HepG2 (cell line): ENCODE results near the gene GPR107. TPM values are rescaled to one million over a fixed set of nuclear protein-coding genes. Genes with fewer than 3 reads are reported as not detected.

ENCODE experiments used
- ATAC-seq: fragments of 200-7000 bp; cut with Tn5 transposase; 3 replicates; pipeline ENCODE4 v1.9.1; 2020; ENCODE audit warnings: mild to moderate bottlenecking, moderate library complexity
- BruUV-seq: library from RNA; stranded (reverse); fragments of 400-500 nt; replicated peaks from 2 replicates; lab custom pipeline; 2021; lab: Mats Ljungman, UMichigan
- CTCF ChIA-PET: fragments of 300-600 bp; formaldehyde crosslinking; extraction: SDS; loops from one replicate; lab custom pipeline; 2021; ENCODE audit warnings: low total read pairs, inconsistent platforms, low intra/inter-chr PET ratio; lab: Yijun Ruan, JAX
- POLR2A ChIA-PET: fragments of 350-600 bp; sonication (Branson Sonifier 250); formaldehyde crosslinking; loops from one replicate; lab custom pipeline; 2020; ENCODE audit warnings: antibody characterized with exemption, inconsistent platforms; lab: Yijun Ruan, JAX
- DNase-seq: peaks from one replicate; pipeline ENCODE4 v3.0.0-alpha.2; 2015; ENCODE audit warnings: low spot score
- FAIRE-seq: peaks from 3 replicates; lab custom pipeline; 2011; peaks lifted over from hg19 to GRCh38; lab: Jason Lieb, UNC
- H2AFZ ChIP-seq: one replicate; pipeline ENCODE4 v1.6.1; 2011; ENCODE audit warnings: low read length, inconsistent platforms
- H3K27ac ChIP-seq: fragments of 300-600 bp; 3 replicates; pipeline ENCODE4 v1.8.0; 2011; ENCODE audit warnings: mixed run types, mild to moderate bottlenecking, mixed read lengths, low read length, inconsistent platforms; ENCODE audit not compliant: insufficient read depth; ENCODE audit errors: extremely low read length
- H3K27me3 ChIP-seq, 2 experiments: fragments of 200-600 bp in 1 of 2; 2 replicates in 1 of 2; 3 replicates in 1 of 2; pipeline versions ENCODE4 v1.6.0 to v1.8.0; 2011; ENCODE audit warnings: low read length in 2 of 2, mild to moderate bottlenecking in 2 of 2, moderate library complexity in 2 of 2, inconsistent platforms in 1 of 2; ENCODE audit not compliant: insufficient read depth in 2 of 2, control insufficient read depth in 1 of 2
- H3K36me3 ChIP-seq, 2 experiments: fragments of 200-600 bp in 1 of 2; replicated peaks in 1 of 2; 2 replicates in 1 of 2; 3 replicates in 1 of 2; pipeline versions ENCODE4 v1.5.1 to v1.8.0; 2011; ENCODE audit warnings: low read length in 2 of 2, inconsistent platforms in 1 of 2; ENCODE audit not compliant: insufficient read depth in 2 of 2, control insufficient read depth in 1 of 2
- H3K4me1 ChIP-seq: 2 replicates; pipeline ENCODE4 v1.5.1; 2012; ENCODE audit warnings: low read length, inconsistent platforms; ENCODE audit not compliant: insufficient read depth
- H3K4me2 ChIP-seq: 2 replicates; pipeline ENCODE4 v1.6.0; 2011; ENCODE audit warnings: low read depth, low read length, inconsistent platforms
- H3K4me3 ChIP-seq, 3 experiments: fragments of 200-600 bp in 1 of 3; sonication (generic), shearing (Covaris generic) in 1 of 3; replicated peaks in 1 of 3; 2 replicates each; pipeline ENCODE4 v1.5.1; 2011 to 2016; ENCODE audit warnings: low read length in 3 of 3, inconsistent platforms in 2 of 3, low read depth in 2 of 3, mild to moderate bottlenecking in 2 of 3, control low read depth in 1 of 3, mixed read lengths in 1 of 3; ENCODE audit not compliant: insufficient read depth in 1 of 3
- H3K79me2 ChIP-seq: one replicate; pipeline ENCODE4 v1.6.1; 2011; ENCODE audit warnings: low read length, inconsistent platforms; ENCODE audit not compliant: insufficient read depth
- H3K9ac ChIP-seq: 2 replicates; pipeline ENCODE4 v1.6.0; 2011; ENCODE audit warnings: mild to moderate bottlenecking, low read depth, low read length, inconsistent platforms; ENCODE audit not compliant: insufficient read depth
- H3K9me3 ChIP-seq: 2 replicates; pipeline ENCODE4 v1.5.1; 2012; ENCODE audit warnings: mild to moderate bottlenecking, low read length
- H4K20me1 ChIP-seq: 2 replicates; pipeline ENCODE4 v1.6.0; 2011; ENCODE audit warnings: inconsistent platforms, mild to moderate bottlenecking, low read length, moderate library complexity; ENCODE audit not compliant: insufficient read depth
- ATF7-NPFF ChIP-seq: sonication (generic); formaldehyde crosslinking; IDR thresholded peaks from 2 replicates; pipeline ENCODE4 v1.8.1; 2023; ENCODE audit warnings: mild to moderate bottlenecking, low read depth, missing genetic modification reagents, moderate library complexity
- CEBPB ChIP-seq: IDR thresholded peaks from 2 replicates; pipeline ENCODE4 v1.6.1; 2011; ENCODE audit warnings: low read depth, low read length, improper control_type of control experiment, borderline replicate concordance
- RNF2 ChIP-seq: fragments of 450-650 bp; conservative IDR thresholded peaks from 2 replicates; pipeline ENCODE4 v1.6.1; 2016; ENCODE audit warnings: low read depth
- SYNCRIP ChIP-seq: fragments of 200-400 bp; formaldehyde crosslinking; IDR thresholded peaks from 2 replicates; pipeline ENCODE4 v1.6.1; 2018; ENCODE audit warnings: mild to moderate bottlenecking, low read depth, low read length; ENCODE audit not compliant: insufficient read depth
- ZBTB42 ChIP-seq: sonication (generic); formaldehyde crosslinking; IDR thresholded peaks from 2 replicates; pipeline ENCODE4 v1.5.0; 2020; ENCODE audit warnings: mild to moderate bottlenecking, missing genetic modification reagents
- ZNF737 ChIP-seq: sonication (generic); formaldehyde crosslinking; IDR thresholded peaks from 2 replicates; pipeline ENCODE4 v1.5.0; 2020; ENCODE audit warnings: missing genetic modification reagents, mild to moderate bottlenecking, borderline replicate concordance
- WGBS: methylation state at CpG from one replicate; pipeline ENCODE4 v1.1.6; 2017; ENCODE audit warnings: low lambda C conversion rate; 5-methylcytosine and 5-hydroxymethylcytosine counted together
- in situ Hi-C: cut with HindIII; loops from 2 replicates; pipeline ENCODE4 v1.10.0; 2017; ENCODE audit warnings: low pct_unique_long_range_greater_than_20kb; ENCODE audit not compliant: extremely low pct_ligation_motif_present
- intact Hi-C: fragments of 100-400 bp; cut with micrococcal nuclease; formaldehyde crosslinking; loops from one replicate; pipeline ENCODE4 v1.10.0; 2022; ENCODE audit not compliant: unreplicated experiment
- polyA plus RNA-seq, 8 experiments: library from polyadenylated mRNA; depleted of rRNA in 3 of 8; stranded (reverse) in 7 of 8; unstranded in 1 of 8; fragments of >200 nt; fragmentation: Illumina TruSeq in 4 of 8; extraction: Trizol in 4 of 8; gene quantifications; 2 replicates each; pipeline versions ENCODE4 v1.2.1 to v1.2.3, GENCODE V29; 2011 to 2016; ENCODE audit warnings: low read depth in 4 of 8, missing spikeins in 1 of 8, mixed read lengths in 1 of 8; ENCODE audit not compliant: insufficient read depth in 1 of 8
- total RNA-seq, 5 experiments: library from RNA; depleted of rRNA; stranded (reverse); fragments of >200 nt; fragmentation: Illumina TruSeq; extraction: Trizol; gene quantifications; 2 replicates each; pipeline ENCODE4 v1.2.3, GENCODE V29; 2016; ENCODE audit warnings: low read depth in 1 of 5
- TF ChIP-seq, protein P1 (sequence below): sonication (generic); formaldehyde crosslinking; IDR thresholded peaks from 2 replicates; pipeline ENCODE4 v1.4.0; 2020; ENCODE audit warnings: missing genetic modification reagents, borderline replicate concordance
- TF ChIP-seq, protein P2 (sequence below): sonication (generic); formaldehyde crosslinking; IDR thresholded peaks from 2 replicates; pipeline ENCODE4 v1.4.0; 2020; ENCODE audit warnings: mild to moderate bottlenecking, missing genetic modification reagents, borderline replicate concordance

The GPR107 gene
- total and polyA plus RNA-seq, 2 of the 13 experiments (the other 11 are each of a cell fraction or from before 2014, with no cell fraction given), result 22.5 to 24.4 TPM

DNA sequence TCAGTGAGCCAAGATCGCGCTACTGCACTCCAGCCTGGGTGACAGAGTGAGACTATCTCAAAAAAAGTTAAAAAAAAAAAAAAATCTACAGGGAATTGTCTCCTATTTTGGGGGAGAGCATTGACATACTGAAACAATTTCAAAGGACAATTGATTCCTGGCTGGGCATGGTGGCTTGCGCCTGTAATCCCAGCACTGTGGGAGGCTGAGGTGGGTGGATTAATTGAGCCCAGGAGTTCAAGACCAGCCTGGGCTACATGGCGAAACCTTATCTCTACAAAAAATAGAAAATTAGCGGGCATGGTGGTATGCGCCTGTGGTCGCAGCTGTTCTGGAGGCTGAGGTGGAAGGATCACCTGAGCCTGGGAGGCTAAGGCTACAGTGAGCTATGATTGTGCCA is 30.6 kb downstream of the GPR107 start:
- Histone ChIP-seq H2AFZ (no peak overlapping the region), H4K20me1 (no peaks in the 10 kb centered on the region), H3K4me1 (no peaks in the 10 kb centered on the region), H3K79me2 (no peaks in the 10 kb centered on the region), H3K9ac (no peak overlapping the region), H3K36me3 (peaks cover 17 to 46% of the 10 kb centered on the region in 2 experiments; a peak in 4 of 5 replicates), H3K27ac (no peak overlapping the region), H3K9me3 (no peaks in the 10 kb centered on the region), H3K4me2 (no peak overlapping the region), H3K27me3 (no peaks in the 10 kb centered on the region), H3K4me3 (no peak overlapping the region)
- ChIA-PET CTCF (no interaction called here), POLR2A (no interaction called here)
- DNase-seq (no peak), ATAC-seq (no peak), FAIRE-seq (no peak)
- WGBS, result 97% methylated on average over 7 of the region's 7 CpGs
- no peak for TF ChIP-seq RNF2
- TF ChIP-seq CEBPB, result no peak
- TF ChIP-seq, protein P1, sequence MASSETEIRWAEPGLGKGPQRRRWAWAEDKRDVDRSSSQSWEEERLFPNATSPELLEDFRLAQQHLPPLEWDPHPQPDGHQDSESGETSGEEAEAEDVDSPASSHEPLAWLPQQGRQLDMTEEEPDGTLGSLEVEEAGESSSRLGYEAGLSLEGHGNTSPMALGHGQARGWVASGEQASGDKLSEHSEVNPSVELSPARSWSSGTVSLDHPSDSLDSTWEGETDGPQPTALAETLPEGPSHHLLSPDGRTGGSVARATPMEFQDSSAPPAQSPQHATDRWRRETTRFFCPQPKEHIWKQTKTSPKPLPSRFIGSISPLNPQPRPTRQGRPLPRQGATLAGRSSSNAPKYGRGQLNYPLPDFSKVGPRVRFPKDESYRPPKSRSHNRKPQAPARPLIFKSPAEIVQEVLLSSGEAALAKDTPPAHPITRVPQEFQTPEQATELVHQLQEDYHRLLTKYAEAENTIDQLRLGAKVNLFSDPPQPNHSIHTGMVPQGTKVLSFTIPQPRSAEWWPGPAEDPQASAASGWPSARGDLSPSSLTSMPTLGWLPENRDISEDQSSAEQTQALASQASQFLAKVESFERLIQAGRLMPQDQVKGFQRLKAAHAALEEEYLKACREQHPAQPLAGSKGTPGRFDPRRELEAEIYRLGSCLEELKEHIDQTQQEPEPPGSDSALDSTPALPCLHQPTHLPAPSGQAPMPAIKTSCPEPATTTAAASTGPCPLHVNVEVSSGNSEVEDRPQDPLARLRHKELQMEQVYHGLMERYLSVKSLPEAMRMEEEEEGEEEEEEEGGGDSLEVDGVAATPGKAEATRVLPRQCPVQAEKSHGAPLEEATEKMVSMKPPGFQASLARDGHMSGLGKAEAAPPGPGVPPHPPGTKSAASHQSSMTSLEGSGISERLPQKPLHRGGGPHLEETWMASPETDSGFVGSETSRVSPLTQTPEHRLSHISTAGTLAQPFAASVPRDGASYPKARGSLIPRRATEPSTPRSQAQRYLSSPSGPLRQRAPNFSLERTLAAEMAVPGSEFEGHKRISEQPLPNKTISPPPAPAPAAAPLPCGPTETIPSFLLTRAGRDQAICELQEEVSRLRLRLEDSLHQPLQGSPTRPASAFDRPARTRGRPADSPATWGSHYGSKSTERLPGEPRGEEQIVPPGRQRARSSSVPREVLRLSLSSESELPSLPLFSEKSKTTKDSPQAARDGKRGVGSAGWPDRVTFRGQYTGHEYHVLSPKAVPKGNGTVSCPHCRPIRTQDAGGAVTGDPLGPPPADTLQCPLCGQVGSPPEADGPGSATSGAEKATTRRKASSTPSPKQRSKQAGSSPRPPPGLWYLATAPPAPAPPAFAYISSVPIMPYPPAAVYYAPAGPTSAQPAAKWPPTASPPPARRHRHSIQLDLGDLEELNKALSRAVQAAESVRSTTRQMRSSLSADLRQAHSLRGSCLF (CRISPR knock-in tag), result no peak
- TF ChIP-seq ZBTB42 (CRISPR knock-in tag), result no peak
- no peak for TF ChIP-seq ZNF737 (CRISPR knock-in tag)
- no peak for TF ChIP-seq ATF7-NPFF
- TF ChIP-seq SYNCRIP, result no peak
- TF ChIP-seq, protein P2, sequence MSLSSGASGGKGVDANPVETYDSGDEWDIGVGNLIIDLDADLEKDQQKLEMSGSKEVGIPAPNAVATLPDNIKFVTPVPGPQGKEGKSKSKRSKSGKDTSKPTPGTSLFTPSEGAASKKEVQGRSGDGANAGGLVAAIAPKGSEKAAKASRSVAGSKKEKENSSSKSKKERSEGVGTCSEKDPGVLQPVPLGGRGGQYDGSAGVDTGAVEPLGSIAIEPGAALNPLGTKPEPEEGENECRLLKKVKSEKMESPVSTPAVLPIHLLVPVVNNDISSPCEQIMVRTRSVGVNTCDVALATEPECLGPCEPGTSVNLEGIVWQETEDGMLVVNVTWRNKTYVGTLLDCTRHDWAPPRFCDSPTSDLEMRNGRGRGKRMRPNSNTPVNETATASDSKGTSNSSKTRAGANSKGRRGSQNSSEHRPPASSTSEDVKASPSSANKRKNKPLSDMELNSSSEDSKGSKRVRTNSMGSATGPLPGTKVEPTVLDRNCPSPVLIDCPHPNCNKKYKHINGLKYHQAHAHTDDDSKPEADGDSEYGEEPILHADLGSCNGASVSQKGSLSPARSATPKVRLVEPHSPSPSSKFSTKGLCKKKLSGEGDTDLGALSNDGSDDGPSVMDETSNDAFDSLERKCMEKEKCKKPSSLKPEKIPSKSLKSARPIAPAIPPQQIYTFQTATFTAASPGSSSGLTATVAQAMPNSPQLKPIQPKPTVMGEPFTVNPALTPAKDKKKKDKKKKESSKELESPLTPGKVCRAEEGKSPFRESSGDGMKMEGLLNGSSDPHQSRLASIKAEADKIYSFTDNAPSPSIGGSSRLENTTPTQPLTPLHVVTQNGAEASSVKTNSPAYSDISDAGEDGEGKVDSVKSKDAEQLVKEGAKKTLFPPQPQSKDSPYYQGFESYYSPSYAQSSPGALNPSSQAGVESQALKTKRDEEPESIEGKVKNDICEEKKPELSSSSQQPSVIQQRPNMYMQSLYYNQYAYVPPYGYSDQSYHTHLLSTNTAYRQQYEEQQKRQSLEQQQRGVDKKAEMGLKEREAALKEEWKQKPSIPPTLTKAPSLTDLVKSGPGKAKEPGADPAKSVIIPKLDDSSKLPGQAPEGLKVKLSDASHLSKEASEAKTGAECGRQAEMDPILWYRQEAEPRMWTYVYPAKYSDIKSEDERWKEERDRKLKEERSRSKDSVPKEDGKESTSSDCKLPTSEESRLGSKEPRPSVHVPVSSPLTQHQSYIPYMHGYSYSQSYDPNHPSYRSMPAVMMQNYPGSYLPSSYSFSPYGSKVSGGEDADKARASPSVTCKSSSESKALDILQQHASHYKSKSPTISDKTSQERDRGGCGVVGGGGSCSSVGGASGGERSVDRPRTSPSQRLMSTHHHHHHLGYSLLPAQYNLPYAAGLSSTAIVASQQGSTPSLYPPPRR, result no peak
- BruUV-seq, result no TSS peak
- intact Hi-C loops, result no loop called here
- in situ Hi-C loops, result no loop called here
